Forelimb muscle (tissue), 1 donor: Measurements from ENCODE around the gene SLC5A7. TPM values are rescaled to one million over a fixed set of nuclear protein-coding genes. Genes with fewer than 3 reads are reported as not detected.

Experiments used
- DNase-seq: peaks from one replicate; pipeline ENCODE4 v3.0.0-alpha.2; 2013; ENCODE audit warnings: low read depth
- polyA plus RNA-seq: library from polyadenylated mRNA; unstranded; fragments of 120-200 nt; gene quantifications from one replicate; pipeline ENCODE4 v1.2.1, GENCODE V29; 2013; ENCODE audit not compliant: insufficient read length

Gene SLC5A7
- polyA plus RNA-seq = 0.09 TPM

DNA sequence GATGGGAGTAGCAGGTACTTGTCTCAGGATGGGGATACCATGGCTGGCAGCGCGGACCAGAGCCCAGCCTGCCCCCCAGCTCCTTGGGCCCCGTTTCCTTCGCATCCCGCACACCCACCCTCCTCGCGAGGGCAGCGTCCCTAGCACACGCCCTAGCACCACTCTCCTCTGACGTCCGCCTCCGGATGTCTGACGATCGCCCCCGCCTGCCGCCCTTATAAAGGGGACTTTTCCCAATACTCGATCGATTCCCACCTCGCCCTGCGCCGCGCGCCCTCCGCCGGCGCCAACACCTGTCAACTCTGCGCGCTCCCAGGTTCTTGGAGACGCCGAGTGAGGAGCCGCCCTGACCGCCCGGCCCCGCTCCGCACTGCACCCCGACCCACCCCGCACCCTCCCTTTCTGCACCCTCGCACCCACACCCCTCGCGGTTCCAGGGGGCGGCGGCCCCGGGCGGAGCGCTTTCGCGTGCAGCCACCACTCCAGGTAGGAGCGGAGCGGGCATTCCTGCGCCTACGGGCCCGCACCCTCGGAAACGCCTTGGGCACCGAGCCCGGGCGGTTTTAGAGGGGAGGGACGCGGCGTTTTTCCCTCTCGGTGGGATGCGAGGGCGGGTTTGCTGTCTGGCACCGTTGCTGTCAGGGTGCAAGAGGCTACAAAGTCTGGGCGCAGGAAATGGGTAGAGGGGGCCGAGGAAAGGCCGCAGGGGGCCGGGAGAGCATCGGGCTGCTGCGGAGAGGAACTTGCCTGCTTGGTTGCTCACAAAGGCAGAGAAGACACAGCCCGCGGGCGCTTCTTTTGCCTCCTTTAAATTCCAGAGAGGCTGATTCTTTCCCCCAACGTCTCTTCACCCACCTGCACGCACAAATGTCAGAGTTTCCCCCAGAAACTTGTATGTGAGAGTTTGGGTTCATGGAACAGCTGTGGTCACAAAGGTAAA is at the start of gene SLC5A7:
TSS of gene SLC5A7 (plus strand) at position 247 of the 940 bp plus-strand sequence. CDS start 1,632 bp downstream, outside the sequence.
- DNase-seq = no peak

- DNase-seq = no peak
Observed at GRCh38 chr2:107961395-107961794, 24.9 kb upstream of the SLC5A7 start.

GRCh38 chr2:107964185-107964584 is 22.1 kb upstream of the SLC5A7 start:
- DNase-seq = no peak

DNA sequence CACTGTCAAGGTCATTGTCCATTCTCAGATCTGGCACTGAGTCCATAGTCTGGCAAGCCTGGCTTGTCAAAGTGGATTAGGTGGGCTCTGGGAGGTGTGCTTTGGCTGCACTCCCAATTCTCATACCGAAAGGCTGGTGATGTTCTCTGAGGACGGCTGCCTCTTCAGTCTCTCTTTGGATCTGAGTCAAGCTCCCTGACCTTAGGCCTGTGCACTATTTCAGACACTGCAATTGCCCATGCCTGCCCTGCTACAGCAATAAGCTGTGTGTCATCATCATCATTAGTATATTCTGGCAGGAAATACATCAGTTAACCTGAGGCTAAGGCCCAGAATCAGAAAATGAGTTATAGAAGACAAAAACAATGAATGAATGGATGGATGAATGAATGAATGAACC is 1.6 kb upstream of the SLC5A7 start:
- DNase-seq = no peak

DNA sequence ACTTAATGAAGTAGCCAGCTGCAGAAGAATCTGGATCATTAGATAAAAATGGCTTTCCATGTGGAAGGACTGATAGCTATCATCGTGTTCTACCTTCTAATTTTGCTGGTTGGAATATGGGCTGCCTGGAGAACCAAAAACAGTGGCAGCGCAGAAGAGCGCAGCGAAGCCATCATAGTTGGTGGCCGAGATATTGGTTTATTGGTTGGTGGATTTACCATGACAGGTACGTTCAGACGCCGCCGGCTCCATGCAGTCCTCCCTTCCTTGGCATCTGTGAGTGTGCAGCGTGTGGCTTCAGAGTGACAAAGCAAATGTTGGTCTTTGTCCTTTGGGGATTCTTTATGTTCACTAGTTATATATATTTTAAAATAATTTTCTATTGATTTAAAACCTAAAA is 1.8 kb downstream of the SLC5A7 start:
- DNase-seq = no peak

GRCh38 chr2:107989445-107989844 is 3.1 kb downstream of the SLC5A7 start:
- no peak for DNase-seq

- no peak for DNase-seq
Observed at GRCh38 chr2:107990718-107991117, 4.4 kb downstream of the SLC5A7 start.

GRCh38 chr2:107992069-107992468 is 5.7 kb downstream of the SLC5A7 start:
- DNase-seq = no peak

GRCh38 chr2:107999158-107999557 is 12.8 kb downstream of the SLC5A7 start:
- no peak for DNase-seq

DNA sequence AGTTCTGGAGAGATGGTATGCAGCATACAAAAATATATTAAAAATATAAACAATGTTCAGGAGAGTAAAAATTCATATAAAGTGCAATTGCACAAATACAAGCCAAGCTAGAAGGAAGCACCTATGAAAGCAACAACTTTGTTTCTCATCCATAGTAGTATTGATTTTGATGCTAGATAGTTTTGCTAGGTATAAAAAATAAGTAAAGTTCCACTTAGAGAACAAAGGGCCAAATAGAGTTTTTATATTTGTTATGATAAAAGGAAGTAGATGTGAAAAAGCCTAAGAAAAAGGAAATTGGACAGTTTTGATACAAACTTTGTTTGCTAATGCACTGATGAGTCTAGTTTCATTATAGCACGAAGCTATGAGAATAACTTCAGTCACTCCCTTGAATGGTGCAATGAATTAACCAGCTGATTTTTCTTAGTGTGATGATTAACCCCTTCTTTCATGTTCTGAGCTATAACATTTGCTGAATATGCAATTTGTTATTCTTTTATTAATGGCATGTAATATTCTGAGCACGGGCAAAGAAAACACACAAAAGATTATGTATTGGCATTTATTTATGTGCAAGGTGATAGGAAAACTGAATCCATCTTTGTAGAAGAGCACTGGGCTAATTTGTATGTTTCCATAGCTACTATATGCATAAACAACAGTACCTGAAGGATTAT is 24.7 kb downstream of the SLC5A7 start:
- no peak for DNase-seq

DNA sequence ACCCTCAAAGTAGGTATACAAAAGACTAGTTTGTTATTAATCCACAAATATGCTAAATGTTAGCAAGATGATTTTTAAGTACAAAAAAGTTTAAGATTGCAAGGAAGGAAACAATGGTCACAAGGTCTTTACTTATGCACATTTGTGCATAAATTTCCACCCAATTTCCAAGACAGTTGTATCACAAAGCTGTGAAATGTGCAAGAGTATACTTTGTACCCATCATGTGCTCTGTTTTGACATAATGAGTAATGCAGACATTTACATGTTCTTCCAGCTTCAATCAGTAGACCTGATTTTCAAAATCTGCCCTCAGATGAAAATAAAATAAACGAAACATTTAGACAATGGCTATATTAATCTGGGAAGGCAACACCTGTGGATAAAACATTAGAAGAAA is 27.0 kb downstream of the SLC5A7 start:
- no peak for DNase-seq

- no peak for DNase-seq
Observed at GRCh38 chr2:108022628-108023027, 36.3 kb downstream of the SLC5A7 start.

DNA sequence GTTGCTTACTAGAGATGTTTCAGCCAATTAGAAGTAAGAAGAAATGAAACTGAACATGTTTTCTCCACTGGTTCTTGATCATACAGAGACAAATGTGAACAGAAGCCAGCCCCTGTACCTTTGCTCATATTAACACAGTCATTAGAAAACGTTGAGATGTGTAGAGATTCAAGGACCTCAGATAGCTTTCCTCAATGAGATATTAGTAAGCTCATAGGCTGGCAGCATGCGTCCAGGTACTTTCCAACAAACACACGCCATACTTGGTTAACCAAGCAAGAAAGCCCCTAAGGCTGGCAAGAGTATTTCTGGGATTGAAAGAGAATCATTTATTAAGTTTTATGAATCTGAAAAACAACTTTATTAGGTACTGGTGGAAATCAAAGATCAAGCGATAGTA is 37.5 kb downstream of the SLC5A7 start:
- no peak for DNase-seq

DNA sequence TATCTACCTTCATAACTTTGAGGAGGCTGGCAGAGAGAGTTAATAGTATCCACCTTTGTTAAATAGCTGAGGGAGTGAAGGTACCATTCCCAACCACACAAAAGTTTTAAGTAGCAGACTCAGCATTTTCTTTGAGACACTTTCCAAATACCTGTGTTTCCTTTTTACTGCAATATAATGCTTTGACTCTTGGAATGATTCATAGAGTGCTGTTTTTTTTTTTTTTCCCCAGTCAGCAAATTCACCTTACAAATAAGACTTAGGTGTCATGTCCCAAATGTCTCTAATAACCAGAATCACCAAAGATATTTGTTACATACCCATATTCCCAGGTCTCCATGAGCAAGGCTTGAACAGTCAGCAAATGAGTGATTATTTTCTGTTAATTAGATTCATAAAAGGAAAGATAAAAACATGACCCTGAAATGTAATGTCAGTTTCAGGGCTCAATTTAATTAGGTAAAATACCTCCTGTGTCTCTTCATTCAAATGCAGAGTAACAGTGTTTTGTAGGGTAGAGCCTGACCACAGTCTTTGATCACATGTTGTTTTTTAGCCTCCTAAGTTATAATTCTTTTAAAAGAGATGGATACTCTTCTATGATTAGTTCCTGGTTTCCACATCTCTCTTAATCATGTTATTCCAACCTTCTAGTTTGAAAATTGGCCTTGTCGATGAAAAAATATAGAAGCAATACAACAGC is 39.9 kb downstream of the SLC5A7 start:
- no peak for DNase-seq

GRCh38 chr2:108029496-108029895 is 43.2 kb downstream of the SLC5A7 start:
- no peak for DNase-seq

- DNase-seq = no peak
Observed at GRCh38 chr2:108029912-108030311, 43.6 kb downstream of the SLC5A7 start.

- no peak for DNase-seq
Observed at GRCh38 chr2:108031471-108031941, 45.2 kb downstream of the SLC5A7 start.

DNA sequence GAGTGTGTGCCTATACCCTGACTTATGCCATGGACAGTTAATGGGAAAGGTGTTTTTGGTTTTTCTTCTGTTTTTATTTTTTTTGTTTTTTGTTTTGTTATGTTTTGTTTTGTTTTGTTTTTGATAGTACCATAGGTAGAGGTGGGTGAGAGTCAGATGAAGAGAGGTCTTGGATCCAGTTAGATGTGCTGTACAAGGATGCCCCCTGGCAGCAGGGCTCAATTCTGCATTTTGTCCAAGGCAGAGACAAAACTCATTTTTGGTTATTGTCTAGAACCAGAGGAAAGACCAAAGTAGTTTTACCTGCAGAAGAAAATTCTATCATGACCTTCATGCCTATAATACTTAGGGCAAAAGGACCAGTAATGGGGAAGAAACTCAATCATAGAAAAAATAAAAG is 48.5 kb downstream of the SLC5A7 start:
- DNase-seq = no peak

DNA sequence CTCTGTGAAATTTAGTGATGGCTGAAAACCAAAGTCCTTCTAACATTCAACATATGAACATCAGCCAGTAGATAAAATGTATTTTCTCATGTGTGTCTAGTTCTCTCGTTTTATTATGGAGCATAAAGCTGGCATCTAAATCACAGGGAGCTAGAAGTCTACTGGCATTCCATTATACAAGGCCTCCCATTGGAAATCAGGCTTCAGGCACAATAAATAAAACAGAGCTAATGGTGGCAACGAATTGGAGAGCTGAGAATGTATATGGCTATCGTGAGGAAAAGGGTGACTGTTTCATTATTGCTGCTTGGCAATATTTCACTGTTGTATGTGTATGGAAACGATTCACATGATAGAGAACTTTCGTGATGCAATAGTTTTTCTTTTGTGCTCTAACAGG is 62.4 kb downstream of the SLC5A7 start:
- DNase-seq = no peak

DNA sequence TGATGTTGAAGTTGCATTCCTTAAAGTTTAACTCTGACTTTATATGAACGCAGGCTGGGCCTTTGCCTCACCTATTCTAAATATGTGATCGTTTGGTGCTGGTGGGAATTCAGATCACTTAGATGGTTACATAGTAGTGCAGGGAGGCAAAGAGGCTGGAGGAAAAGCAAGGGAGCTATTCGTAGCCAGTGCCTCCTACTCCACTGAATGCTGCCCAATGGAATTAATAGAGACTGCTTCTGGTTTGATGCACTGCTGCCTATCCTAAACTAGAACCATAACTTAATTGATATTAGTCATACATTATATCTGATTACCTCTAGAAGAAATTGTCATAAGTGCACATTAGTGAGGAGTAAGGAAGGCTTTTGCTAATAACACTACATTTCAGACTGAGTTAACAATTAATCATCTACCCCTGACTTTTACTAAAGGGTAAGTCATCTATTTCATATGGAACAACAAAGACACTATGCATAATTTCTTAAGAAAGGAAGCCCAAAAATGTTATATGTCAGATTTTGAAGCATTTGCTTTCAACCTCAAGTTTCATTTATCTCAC is 72.3 kb downstream of the SLC5A7 start:
- DNase-seq = no peak

DNA sequence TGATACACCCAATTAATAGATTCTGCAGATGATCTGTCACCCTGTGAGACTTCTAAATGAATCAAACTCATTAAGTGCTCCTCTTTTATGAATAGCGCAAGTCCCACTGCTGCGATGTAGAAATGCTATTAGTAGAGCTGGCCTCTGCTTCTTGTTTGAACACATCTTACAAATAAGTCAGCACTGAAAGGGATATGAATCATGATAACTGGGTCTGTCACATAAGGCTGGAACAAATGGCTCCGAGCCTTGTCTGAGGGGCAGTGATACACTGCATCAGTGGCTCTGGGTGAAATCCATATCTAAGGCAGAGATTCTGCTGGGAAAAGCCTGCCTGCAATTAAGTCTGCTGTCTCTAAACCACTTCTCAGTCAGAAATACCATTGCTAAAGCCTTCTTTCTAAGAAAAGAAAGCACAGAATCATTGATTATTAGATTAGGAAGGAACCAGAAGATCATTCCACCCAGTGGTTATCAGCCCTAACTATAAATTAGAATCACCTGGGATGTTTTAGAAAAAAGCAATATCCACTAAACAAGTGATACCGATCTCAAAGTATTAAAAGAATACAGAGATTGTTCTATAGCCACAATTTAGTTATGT is 75.2 kb downstream of the SLC5A7 start:
- no peak for DNase-seq
